Neural progenitor cell (in vitro differentiated cells): ENCODE data around the gene BMF. TPM values are rescaled to one million over a fixed set of nuclear protein-coding genes. Genes with fewer than 3 reads are reported as not detected.
"Not testable (repeated sequence)": the region's sequence is repeated elsewhere in the genome, so short reads cannot be mapped to it uniquely, and the experiment has no call there.

Experiments used
- DNase-seq: peaks from one replicate; pipeline ENCODE4 v3.0.0-alpha.2; 2016; ENCODE audit warnings: low spot score
- H2AFZ ChIP-seq: fragments of 200-600 bp; sonication (generic); replicated peaks from 2 replicates; pipeline ENCODE4 v1.6.1; 2016; ENCODE audit warnings: antibody characterized with exemption
- H3F3A ChIP-seq: fragments of 200-600 bp; sonication (generic); 2 replicates; pipeline ENCODE4 v1.6.1; 2016; ENCODE audit warnings: antibody characterized with exemption, low read depth
- H3K27ac ChIP-seq: fragments of 200-600 bp; sonication (generic); 2 replicates; pipeline ENCODE4 v1.5.1; 2016; ENCODE audit warnings: mild to moderate bottlenecking
- H3K27me3 ChIP-seq: fragments of 200-600 bp; sonication (generic); 2 replicates; pipeline ENCODE4 v1.6.1; 2016; ENCODE audit warnings: mild to moderate bottlenecking, moderate library complexity
- H3K36me3 ChIP-seq: fragments of 200-600 bp; sonication (generic); 2 replicates; pipeline ENCODE4 v1.5.1; 2016
- H3K4me1 ChIP-seq: fragments of 200-600 bp; sonication (generic); 2 replicates; pipeline ENCODE4 v1.6.1; 2016; ENCODE audit warnings: mixed run types
- H3K4me2 ChIP-seq: fragments of 200-600 bp; sonication (generic); 2 replicates; pipeline ENCODE4 v1.6.1; 2016
- H3K4me3 ChIP-seq: fragments of 200-600 bp; sonication (generic); 2 replicates; pipeline ENCODE4 v1.5.1; 2016
- H3K79me2 ChIP-seq: fragments of 200-600 bp; sonication (generic); 2 replicates; pipeline ENCODE4 v1.6.1; 2016; ENCODE audit warnings: low read depth
- H3K9ac ChIP-seq: fragments of 200-600 bp; sonication (generic); 2 replicates; pipeline ENCODE4 v1.6.1; 2016
- H3K9me3 ChIP-seq: fragments of 200-600 bp; sonication (generic); 2 replicates; pipeline ENCODE4 v1.5.1; 2016; ENCODE audit warnings: low read depth
- H4K20me1 ChIP-seq: fragments of 200-600 bp; sonication (generic); 2 replicates; pipeline ENCODE4 v1.6.1; 2016; ENCODE audit warnings: low read depth
- H3K27ac Mint-ChIP-seq: 3 replicates; pipeline ENCODE4 v1.8.0; 2021; ENCODE audit warnings: mixed read lengths
- H3K27me3 Mint-ChIP-seq: 2 replicates; pipeline ENCODE4 v1.8.0; 2022; ENCODE audit warnings: low read depth, mild to moderate bottlenecking, inconsistent platforms, moderate library complexity, mixed read lengths; ENCODE audit not compliant: insufficient read depth
- H3K36me3 Mint-ChIP-seq: 3 replicates; pipeline ENCODE4 v1.8.0; 2021; ENCODE audit warnings: mixed read lengths
- H3K4me1 Mint-ChIP-seq: 3 replicates; pipeline ENCODE4 v1.8.0; 2021; ENCODE audit warnings: mixed read lengths
- H3K4me3 Mint-ChIP-seq: 3 replicates; pipeline ENCODE4 v1.8.0; 2021; ENCODE audit warnings: mild to moderate bottlenecking, moderate library complexity, mixed read lengths
- H3K9me3 Mint-ChIP-seq: 3 replicates; pipeline ENCODE4 v1.8.0; 2020; ENCODE audit warnings: mixed read lengths
- CTCF ChIP-seq: fragments of 200-600 bp; sonication (generic); IDR thresholded peaks from 2 replicates; pipeline ENCODE4 v1.5.1; 2017; ENCODE audit warnings: antibody characterized with exemption, mild to moderate bottlenecking
- EZH2 ChIP-seq: fragments of 200-600 bp; sonication (generic); IDR thresholded peaks from 2 replicates; pipeline ENCODE4 v1.6.1; 2017; ENCODE audit warnings: antibody characterized with exemption, mild to moderate bottlenecking, moderate library complexity
- EZH2phosphoT487 ChIP-seq: fragments of 200-600 bp; sonication (generic); IDR thresholded peaks from 2 replicates; pipeline ENCODE4 v1.6.1; 2017; ENCODE audit warnings: antibody characterized with exemption
- total RNA-seq: library from RNA; depleted of rRNA; stranded (reverse); fragments of >200 nt; gene quantifications from 2 replicates; pipeline ENCODE4 v1.2.3, GENCODE V29; 2015; ENCODE audit warnings: low replicate concordance

Gene BMF
- total RNA-seq, 1 donor from 2014 or later: 8.0 TPM

GRCh38 chr15:40075298-40076044 lies 33.2 kb downstream of the BMF start:
- Histone ChIP-seq H3K4me3 (no peak overlapping the region), H3K27ac (no peak overlapping the region), H3F3A (no peaks in the 10 kb centered on the region), H3K4me1 (no peaks in the 10 kb centered on the region), H3K36me3 (no peaks in the 10 kb centered on the region), H3K9ac (no peak overlapping the region), H2AFZ (no peak overlapping the region), H3K9me3 (no peaks in the 10 kb centered on the region), H3K27me3 (peaks cover 34% of the 10 kb centered on the region), H3K79me2 (no peaks in the 10 kb centered on the region), H4K20me1 (no peaks in the 10 kb centered on the region), H3K4me2 (no peak overlapping the region)
- H3K27me3 Mint-ChIP-seq: no peaks in the 10 kb centered on the region
- peaks cover 3% of the 10 kb centered on the region for H3K9me3 Mint-ChIP-seq
- H3K4me1 Mint-ChIP-seq: peaks cover 23% of the 10 kb centered on the region
- no peak overlapping the region for H3K4me3 Mint-ChIP-seq
- TF ChIP-seq EZH2: no peak
- TF ChIP-seq CTCF: no peak
- no peak for TF ChIP-seq EZH2phosphoT487
- H3K36me3 Mint-ChIP-seq: peaks cover 3% of the 10 kb centered on the region
- H3K27ac Mint-ChIP-seq: peak overlapping the region; percentile 84
- DNase-seq: no peak

- H3K27ac ChIP-seq, H3K79me2 ChIP-seq, H3K36me3 Mint-ChIP-seq: not testable (repeated sequence)
Observed at GRCh38 chr15:40074656-40075055, 34.0 kb downstream of the BMF start.

GRCh38 chr15:40073716-40074490 lies 34.8 kb downstream of the BMF start:
- not testable (repeated sequence) for H3K9me3 ChIP-seq, H3K4me2 ChIP-seq, H3K9me3 Mint-ChIP-seq, H3K36me3 Mint-ChIP-seq, H3K79me2 ChIP-seq, H3K4me3 Mint-ChIP-seq, H3K4me3 ChIP-seq, H4K20me1 ChIP-seq, H3K27me3 Mint-ChIP-seq, H3K27ac ChIP-seq, H3K36me3 ChIP-seq, H3K9ac ChIP-seq, H2AFZ ChIP-seq, DNase-seq
- Histone ChIP-seq H3K4me1 (peaks cover 14% of the 10 kb centered on the region), H3K27me3 (peaks cover 18% of the 10 kb centered on the region), H3F3A (peaks cover 12% of the 10 kb centered on the region)
- Mint-ChIP-seq H3K27ac (peak overlapping the region; percentile 70), H3K4me1 (peaks cover 22% of the 10 kb centered on the region)

More at GRCh38 chr15:40074656-40075055, 34.0 kb downstream of the BMF start:
- H3K4me1 Mint-ChIP-seq: peaks cover 22% of the 10 kb centered on the region
- not testable (repeated sequence) for H3K27ac Mint-ChIP-seq, H4K20me1 ChIP-seq, H3K9me3 ChIP-seq, H3K4me2 ChIP-seq, H3K9ac ChIP-seq, H3F3A ChIP-seq, H3K27me3 Mint-ChIP-seq, H3K9me3 Mint-ChIP-seq, H3K4me3 ChIP-seq, H3K36me3 ChIP-seq, H2AFZ ChIP-seq, DNase-seq, H3K4me1 ChIP-seq, H3K4me3 Mint-ChIP-seq
- peaks cover 26% of the 10 kb centered on the region for H3K27me3 ChIP-seq

GRCh38 chr15:40072216-40072990 lies 36.3 kb downstream of the BMF start:
- Mint-ChIP-seq H3K36me3 (peaks cover 3% of the 10 kb centered on the region), H3K27ac (peak overlapping the region; percentile 76)
- TF ChIP-seq EZH2 (no peak), EZH2phosphoT487 (no peak), CTCF (no peak)

More at GRCh38 chr15:40072216-40072990, 36.3 kb downstream of the BMF start:
- H3K9ac ChIP-seq: no peak overlapping the region
- peaks cover 3% of the 10 kb centered on the region for H3K9me3 Mint-ChIP-seq
- no peak overlapping the region for H3K4me2 ChIP-seq
- H3K79me2 ChIP-seq: no peaks in the 10 kb centered on the region
- peaks cover 30% of the 10 kb centered on the region for H3K4me1 Mint-ChIP-seq
- peaks cover 5% of the 10 kb centered on the region for H3K27me3 ChIP-seq
- H3K4me1 ChIP-seq: peaks cover 24% of the 10 kb centered on the region
- no peaks in the 10 kb centered on the region for H3K9me3 ChIP-seq
- no peak overlapping the region for H3K27ac ChIP-seq
- H3F3A ChIP-seq: peaks cover 21% of the 10 kb centered on the region
- peak overlapping the region; percentile 27 for H3K4me3 Mint-ChIP-seq
- DNase-seq: no peak
- H4K20me1 ChIP-seq: peaks cover 8% of the 10 kb centered on the region
- no peaks in the 10 kb centered on the region for H3K36me3 ChIP-seq
- no peak overlapping the region for H3K4me3 ChIP-seq
- H3K27me3 Mint-ChIP-seq: peaks cover 5% of the 10 kb centered on the region
- H2AFZ ChIP-seq: no peak overlapping the region
